ENCODE measurements around the gene CEMP1. TPM values are rescaled to one million over a fixed set of nuclear protein-coding genes. Genes with fewer than 3 reads are reported as not detected.
"Not testable (repeated sequence)": the region's sequence is repeated elsewhere in the genome, so short reads cannot be mapped to it uniquely, and the experiment has no call there.

Gene CEMP1
- total RNA-seq, 1 donor from 2014 or later: not detected

- H3K4me3 ChIP-seq (ENCODE audit: low read depth, low read length); DNase-seq (ENCODE audit: low read depth): not testable (repeated sequence)
- TF ChIP-seq, protein P1, sequence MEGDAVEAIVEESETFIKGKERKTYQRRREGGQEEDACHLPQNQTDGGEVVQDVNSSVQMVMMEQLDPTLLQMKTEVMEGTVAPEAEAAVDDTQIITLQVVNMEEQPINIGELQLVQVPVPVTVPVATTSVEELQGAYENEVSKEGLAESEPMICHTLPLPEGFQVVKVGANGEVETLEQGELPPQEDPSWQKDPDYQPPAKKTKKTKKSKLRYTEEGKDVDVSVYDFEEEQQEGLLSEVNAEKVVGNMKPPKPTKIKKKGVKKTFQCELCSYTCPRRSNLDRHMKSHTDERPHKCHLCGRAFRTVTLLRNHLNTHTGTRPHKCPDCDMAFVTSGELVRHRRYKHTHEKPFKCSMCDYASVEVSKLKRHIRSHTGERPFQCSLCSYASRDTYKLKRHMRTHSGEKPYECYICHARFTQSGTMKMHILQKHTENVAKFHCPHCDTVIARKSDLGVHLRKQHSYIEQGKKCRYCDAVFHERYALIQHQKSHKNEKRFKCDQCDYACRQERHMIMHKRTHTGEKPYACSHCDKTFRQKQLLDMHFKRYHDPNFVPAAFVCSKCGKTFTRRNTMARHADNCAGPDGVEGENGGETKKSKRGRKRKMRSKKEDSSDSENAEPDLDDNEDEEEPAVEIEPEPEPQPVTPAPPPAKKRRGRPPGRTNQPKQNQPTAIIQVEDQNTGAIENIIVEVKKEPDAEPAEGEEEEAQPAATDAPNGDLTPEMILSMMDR (conservative IDR thresholded peaks at IDR 0.05; ENCODE audit: low read depth, low read length): peak; percentile 34
These were observed 20.2 kb upstream of the CEMP1 start for GRCh38 chr16:2551420-2551889.

- H3K4me3 ChIP-seq (ENCODE audit: low read depth, low read length); DNase-seq (ENCODE audit: low read depth): not testable (repeated sequence)
These were observed 19.2 kb upstream of the CEMP1 start for GRCh38 chr16:2550283-2550878.

DNA sequence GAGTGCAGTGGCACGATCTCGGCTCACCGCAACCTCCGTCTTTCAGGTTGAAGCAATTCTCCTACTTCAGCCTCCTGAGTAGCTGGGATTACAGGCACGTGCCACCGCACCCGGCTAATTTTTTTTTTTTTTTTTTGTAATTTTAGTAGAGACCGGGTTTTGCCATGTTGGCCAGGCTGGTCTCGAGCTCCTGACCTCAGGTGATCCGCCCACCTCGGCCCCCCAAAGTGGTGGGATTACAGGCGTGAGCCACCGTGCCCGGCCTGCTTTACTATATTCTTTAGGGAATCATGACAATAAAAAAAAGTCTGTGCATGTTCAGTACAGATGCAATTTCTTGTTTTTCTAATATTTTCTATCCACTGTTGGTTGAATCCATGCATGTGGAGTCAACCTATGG, 12.6 kb upstream of the CEMP1 start:
- H3K4me3 ChIP-seq (ENCODE audit: low read depth, low read length); DNase-seq (ENCODE audit: low read depth): not testable (repeated sequence)

- not testable (repeated sequence) for H3K4me3 ChIP-seq (ENCODE audit: low read depth, low read length); DNase-seq (ENCODE audit: low read depth)
These were observed 10.2 kb upstream of the CEMP1 start for GRCh38 chr16:2541409-2541808.

- not testable (repeated sequence) for DNase-seq (ENCODE audit: low read depth); H3K4me3 ChIP-seq (ENCODE audit: low read depth, low read length)
These were observed 9.7 kb upstream of the CEMP1 start for GRCh38 chr16:2540912-2541311.

DNA sequence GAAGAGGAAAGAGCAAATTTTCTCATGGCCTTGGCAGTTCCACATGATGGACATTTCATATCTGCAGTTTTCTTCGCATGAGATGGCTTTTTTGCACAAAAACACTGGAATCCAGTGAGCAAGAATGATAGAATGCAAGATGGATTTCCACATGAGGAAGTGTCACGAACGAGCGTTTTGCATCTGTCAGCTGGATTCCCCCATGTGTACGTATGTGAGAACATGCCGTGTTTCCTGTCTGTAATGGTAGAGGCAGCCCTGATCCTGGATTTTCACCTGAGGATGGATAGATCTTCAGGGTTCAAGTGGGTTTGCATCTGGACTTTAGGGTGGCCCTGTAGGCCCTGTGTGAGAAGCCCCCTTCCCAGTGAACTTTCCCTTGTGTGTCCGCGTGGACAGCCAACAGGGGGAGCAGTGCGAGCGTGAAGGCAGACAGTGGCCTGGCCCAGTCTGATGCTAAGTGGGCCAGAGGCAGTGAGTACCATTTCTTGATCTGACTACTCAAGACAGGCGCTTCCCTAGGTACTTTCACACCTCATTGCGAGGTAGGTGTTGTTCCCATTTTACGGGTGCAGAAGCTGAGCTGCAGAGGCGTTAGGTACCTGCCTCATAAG, 8.7 kb upstream of the CEMP1 start:
- DNase-seq (ENCODE audit: low read depth); H3K4me3 ChIP-seq (ENCODE audit: low read depth, low read length): not testable (repeated sequence)
- TF ChIP-seq, protein P1 (conservative IDR thresholded peaks at IDR 0.05; ENCODE audit: low read depth, low read length): peak; percentile 53

GRCh38 chr16:2539192-2539844, 8.1 kb upstream of the CEMP1 start:
- DNase-seq (ENCODE audit: low read depth): not testable (repeated sequence)
- peak overlapping the region; percentile 56 for H3K4me3 ChIP-seq (ENCODE audit: low read depth, low read length)

- TF ChIP-seq, protein P1 (conservative IDR thresholded peaks at IDR 0.05; ENCODE audit: low read depth, low read length): no peak
- peak within 1 kb of the TSS; percentile 72 for H3K4me3 ChIP-seq (ENCODE audit: low read depth, low read length)
- DNase-seq (ENCODE audit: low read depth): no peak
These were observed 6.5 kb upstream of the CEMP1 start, which contains the start of gene PDPK1 for GRCh38 chr16:2537451-2538379. Gene PDPK1, plus strand, starts transcription at chr16:2538021. Its CDS starts 92 bp downstream, at chr16:2538113.

GRCh38 chr16:2535625-2536013, 4.4 kb upstream of the CEMP1 start:
- TF ChIP-seq, protein P1 (conservative IDR thresholded peaks at IDR 0.05; ENCODE audit: low read depth, low read length): no peak

DNA sequence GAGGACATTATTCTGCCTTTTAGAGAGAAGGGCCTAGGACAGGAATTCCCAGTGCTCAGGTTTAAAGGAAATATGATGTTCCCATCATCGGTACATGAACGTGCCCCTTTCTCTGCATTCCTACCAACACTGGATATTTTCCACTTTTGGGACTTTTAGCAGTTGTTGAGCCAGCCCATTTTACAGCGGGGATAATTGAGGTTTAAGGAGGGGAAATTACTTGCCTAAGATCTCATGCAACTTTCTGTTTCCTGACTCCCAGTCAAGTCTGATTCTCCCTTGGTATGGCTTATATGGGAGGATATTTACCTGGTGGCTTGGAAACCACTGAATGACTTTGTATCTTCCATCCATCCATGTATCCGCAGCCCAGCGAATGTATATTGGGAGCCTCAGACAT, 3.1 kb upstream of the CEMP1 start:
- DNase-seq (ENCODE audit: low read depth); H3K4me3 ChIP-seq (ENCODE audit: low read depth, low read length): not testable (repeated sequence)

More at GRCh38 chr16:2535625-2536013, 4.4 kb upstream of the CEMP1 start:
- DNase-seq (ENCODE audit: low read depth): no peak
- H3K4me3 ChIP-seq (ENCODE audit: low read depth, low read length): no peak overlapping the region

All from epithelial cell of proximal tubule (primary cell).